Measurements from ENCODE around the gene ZNF546.
"Not testable (repeated sequence)": the region's sequence is repeated elsewhere in the genome, so short reads cannot be mapped to it uniquely, and the experiment has no call there.

ZNF546 gene

DNA sequence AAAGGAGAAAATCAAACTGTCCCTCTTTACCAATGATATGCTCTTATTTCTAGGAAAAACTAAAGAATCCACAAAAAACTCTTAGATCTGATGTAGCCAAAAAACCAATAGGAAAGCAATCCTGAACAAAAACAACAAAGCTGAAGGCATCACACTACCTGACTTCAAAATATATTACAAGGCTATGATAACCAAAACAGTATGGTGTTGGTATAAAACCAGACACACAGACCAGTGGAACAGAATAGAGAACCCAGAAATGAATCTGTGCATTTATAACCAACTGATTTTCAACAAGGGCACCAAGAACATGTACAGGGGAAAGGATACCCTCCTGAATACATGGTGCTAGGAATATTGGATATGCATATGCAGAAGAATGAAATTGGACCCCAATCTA lies 9.7 kb upstream of the ZNF546 start:
- DNase-seq: no peak

DNA sequence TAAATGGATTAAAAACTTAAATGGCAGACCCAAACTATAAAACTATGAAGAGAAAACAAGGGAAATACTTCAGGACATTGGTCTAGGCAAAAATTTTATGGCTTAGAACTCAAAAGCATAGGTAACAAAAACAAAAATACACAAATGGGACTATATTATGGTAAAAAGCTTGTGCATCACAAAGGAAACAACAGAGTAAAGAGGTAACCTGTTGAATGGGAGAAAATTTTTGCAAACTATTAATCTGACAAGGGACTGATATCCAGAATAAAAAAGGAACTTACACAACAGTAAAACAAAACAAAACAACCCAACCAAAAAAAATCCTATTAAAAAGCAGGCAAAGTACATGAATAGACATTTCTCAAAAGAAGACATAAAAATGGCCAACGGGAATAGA lies 9.3 kb upstream of the ZNF546 start:
- DNase-seq: no peak

DNA sequence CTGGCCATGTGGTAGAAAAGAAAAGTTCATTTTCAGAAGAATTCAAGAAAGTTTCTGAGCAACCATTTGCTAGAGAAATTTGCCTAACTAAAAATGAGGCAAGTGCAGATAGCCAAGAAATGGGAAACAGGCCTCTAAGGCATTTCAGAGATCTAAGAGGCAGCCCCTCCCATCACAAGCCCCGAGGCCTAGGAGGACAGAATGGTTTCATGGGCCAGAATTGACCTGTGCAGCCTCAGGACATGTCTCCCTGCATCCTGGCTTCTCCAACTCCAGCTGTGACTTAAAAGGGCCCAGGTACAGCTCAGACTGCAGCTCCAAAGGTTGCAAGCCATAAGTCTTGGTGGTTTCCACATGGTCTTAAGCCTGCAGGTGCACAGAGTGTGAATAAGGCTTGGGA lies 3.3 kb upstream of the ZNF546 start:
- no peak for DNase-seq

DNA sequence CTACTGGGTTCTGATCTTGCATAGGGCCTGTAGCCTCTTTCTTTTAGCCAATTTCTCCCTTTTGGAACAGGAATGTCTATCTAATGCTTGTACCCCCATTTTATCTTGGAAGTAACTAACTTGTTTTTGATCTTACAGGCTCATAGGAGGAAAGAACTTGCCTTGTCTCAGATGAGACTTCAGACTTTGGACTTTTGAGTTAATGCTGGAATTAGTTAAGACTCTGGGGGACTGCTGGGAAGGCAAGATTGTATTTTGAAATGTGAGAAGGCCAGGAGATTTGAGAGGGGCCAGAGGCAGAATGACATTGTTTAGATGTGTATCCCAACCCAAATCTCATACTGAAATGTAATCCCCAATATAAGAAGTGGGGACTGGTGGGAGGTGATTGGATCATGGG lies 2.5 kb upstream of the ZNF546 start:
- no peak for DNase-seq

GRCh38 chr19:39995794-39996193 lies 1.1 kb upstream of the ZNF546 start:
- DNase-seq: no peak

- no peak for DNase-seq
Observed at GRCh38 chr19:39996218-39996810, 546 bp upstream of the ZNF546 start.

DNA sequence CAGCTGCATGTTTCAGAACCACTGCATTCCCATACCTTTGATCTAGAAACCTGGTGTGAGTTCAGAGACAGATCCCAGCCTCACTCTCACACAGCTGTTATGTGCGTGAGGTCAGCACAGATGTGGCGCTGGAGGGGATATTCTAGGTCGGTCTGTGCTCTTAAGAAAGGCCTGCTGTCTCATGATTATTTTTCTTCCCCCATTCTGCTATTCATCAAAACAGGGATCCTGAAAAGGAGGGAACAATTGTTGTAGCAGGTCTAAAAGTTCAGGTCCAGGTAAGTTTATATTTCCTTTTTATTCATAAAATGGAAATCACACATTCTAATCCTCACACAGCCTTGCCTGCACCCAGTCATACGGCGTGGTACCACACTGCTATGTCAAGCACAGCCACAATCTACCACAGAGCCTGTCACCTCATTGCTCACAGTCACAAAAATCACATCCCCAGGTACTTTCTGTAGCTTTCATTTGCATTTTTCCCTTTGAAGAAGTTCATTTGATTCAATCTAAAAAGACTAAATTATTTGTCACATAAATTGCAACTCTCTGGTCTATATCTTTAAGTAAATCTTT lies 867 bp downstream of the ZNF546 start:
- no peak for DNase-seq

DNA sequence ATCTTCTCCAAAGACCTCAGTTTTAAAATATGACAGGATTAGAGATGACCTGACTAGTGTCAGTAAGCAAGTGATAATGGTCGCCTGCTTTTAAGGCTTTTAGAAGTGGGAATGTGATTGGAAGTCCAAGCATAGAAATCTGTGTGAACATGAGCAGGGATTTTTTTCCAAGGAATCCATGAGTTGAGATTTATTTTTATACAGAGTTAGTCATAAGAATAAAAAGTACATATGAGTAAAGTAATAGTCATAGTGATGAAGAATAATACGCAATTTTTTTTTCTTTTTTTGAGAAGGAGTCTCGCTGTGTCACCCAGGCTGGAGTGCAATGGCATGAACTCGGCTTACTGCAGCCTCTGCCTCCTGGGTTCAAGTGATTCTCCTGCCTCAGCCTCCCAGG lies 1.6 kb downstream of the ZNF546 start:
- DNase-seq: no peak

GRCh38 chr19:40005691-40006272 lies 8.9 kb downstream of the ZNF546 start:
- no peak for DNase-seq

DNA sequence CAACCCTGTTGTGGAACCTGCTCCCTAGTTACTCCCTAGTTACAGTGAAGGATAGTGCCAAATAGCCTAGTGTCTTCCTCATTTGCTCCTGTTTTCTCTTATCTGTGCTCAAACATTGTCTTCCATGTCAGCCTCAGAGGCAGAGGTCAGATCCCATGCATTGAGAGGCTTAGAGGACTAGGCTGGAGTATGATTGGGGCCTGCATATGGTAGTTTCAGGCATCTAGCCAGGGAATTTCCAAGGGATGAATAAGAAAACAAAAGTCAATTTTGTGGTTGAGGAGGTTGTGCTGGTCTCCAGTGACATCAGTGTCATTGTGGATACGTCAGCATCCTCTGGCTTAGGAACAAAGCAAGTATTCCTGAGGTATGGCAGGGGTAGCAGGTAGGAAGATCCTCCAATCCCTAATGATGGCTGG lies 9.4 kb downstream of the ZNF546 start:
- DNase-seq: no peak

- no peak for DNase-seq
Observed at GRCh38 chr19:40009674-40010073, 12.8 kb downstream of the ZNF546 start.

- no peak for DNase-seq
Observed at GRCh38 chr19:40013991-40014390, 17.1 kb downstream of the ZNF546 start.

DNA sequence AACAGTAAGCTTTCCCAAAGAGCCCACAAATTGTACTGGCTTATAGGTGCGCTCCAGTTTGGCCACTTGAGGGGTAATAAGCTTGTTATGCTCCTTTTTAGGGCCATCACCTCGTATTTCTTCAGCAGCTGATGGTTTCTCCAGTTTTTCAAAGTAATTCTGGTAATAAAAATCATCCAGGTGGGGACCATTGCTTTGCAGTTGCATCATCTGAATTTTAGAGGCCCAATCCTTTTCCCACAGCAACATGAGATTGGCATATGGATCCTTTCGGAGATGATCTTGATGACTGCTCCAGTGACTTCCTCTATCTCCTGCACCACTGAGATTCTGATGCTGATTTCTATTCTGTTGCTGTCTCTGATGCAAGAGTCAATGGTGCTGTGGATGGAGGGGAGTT lies 27.1 kb downstream of the ZNF546 start:
- DNase-seq: no peak

- DNase-seq: no peak
Observed at GRCh38 chr19:40025938-40026596, 29.2 kb downstream of the ZNF546 start.

GRCh38 chr19:40026597-40026970 lies 29.7 kb downstream of the ZNF546 start:
- DNase-seq: no peak

- DNase-seq: no peak
Observed at GRCh38 chr19:40033989-40034560, 37.2 kb downstream of the ZNF546 start.

DNA sequence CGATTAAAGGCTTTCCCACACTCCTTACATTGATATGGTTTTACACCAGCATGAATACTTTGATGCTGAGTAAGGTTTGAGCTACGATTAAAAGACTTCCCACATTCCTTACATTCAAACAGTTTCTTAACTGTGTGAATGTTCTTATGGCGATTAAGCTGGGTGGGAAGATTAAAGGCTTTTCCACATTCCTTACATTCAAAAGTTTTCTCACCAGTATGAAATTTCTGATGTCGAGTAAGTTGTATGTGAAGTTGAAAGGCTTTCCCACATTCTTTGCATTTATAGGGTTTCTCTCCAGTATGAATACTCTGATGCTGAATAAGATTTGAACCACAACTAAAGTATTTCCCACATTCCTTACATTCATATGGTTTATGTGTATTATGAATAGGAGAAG lies 39.1 kb downstream of the ZNF546 start:
- no peak for DNase-seq

- not testable (repeated sequence) for DNase-seq
Observed at GRCh38 chr19:40038047-40038446, 41.2 kb downstream of the ZNF546 start.

DNA sequence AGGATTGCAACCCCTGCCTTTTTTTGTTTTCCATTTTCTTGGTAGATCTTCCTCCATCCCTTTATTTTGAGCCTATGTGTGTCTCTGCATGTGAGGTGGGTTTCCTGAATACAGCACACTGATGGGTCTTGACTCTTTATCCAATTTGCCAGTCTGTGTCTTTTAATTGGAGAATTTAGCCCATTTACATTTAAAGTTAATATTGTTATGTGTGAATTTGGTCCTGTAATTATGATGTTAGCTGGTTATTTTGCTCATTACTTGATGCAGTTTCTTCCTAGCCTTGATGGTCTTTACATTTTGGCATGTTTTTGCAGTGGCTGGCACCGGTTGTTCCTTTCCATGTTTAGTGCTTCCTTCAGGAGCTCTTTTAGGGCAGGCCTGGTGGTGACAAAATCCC lies 44.9 kb downstream of the ZNF546 start:
- DNase-seq: not testable (repeated sequence)

DNA sequence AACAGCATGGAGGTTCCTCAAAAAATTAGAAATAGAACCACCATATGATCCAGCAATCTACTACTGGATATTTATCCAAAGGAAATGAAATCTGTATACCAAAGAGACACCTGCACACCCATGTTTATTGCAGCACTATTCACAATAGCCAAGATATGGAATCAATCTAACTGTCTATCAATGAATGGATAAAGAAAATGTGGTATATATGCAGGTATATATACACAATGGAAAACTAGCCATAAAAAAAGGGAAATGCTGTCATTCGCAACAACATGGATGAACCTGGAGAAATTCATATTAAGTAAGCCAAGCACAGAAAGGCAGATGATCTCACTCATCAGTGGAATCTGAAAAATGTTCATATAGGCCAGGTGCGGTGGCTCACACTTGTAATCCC lies 56.6 kb downstream of the ZNF546 start:
- no peak for DNase-seq

- no peak for DNase-seq
Observed at GRCh38 chr19:40054632-40055031, 57.8 kb downstream of the ZNF546 start.

- DNase-seq: no peak
Observed at GRCh38 chr19:40055049-40055448, 58.2 kb downstream of the ZNF546 start.

DNA sequence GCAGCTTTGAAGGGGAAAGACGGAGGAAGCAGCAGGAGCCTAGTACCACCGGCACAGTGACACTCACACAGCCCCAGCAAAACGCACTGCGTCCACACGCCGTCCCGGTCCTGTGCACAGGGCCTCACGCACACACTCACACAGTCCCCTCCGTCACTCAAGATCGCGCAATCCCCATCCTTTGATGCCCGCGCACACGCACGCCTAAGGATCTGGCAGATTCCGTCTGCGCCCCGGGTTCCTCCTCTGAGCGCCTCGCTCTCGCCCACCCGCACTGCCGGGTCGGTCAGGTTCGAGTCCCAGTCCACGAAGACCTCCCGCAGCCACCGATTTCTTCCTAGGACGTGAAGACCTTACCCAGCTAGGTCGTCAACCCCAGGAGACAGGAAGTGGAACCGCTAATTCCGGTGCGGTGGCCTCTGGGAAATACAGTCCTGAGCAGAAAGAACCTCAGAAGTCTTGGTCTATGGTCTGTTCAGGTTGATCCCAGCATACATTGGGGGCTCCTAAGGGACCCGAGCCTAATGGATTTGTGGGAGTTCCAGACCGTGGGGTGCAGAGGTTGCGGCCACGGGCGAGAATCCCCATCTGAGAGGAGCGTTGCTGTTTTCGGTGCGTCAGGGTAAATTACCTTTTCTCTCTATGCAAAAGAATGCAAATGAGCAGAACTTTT lies 59.1 kb downstream of the ZNF546 start, which contains the start of gene ZNF780B:
ZNF780B (minus strand) TSS at position 400 of the 673 bp plus-strand sequence. CDS start 5,899 bp downstream, outside the sequence.
- no peak for DNase-seq

All from cortex of kidney (tissue), 1 donor.